H7 (cell line): ENCODE measurements around the gene ZDHHC7. TPM values are rescaled to one million over a fixed set of nuclear protein-coding genes. Genes with fewer than 3 reads are reported as not detected.

Source experiments
- DNase-seq: peaks from one replicate; pipeline ENCODE4 v3.0.0; 2012
- H3K27me3 ChIP-seq: 2 replicates; pipeline ENCODE4 v1.6.0; 2011; ENCODE audit warnings: mild to moderate bottlenecking, low read length; ENCODE audit not compliant: control insufficient read depth, insufficient read depth
- H3K36me3 ChIP-seq: replicated peaks from 2 replicates; pipeline ENCODE4 v1.5.1; 2011; ENCODE audit warnings: low read length; ENCODE audit not compliant: control insufficient read depth, insufficient read depth
- H3K4me3 ChIP-seq: 2 replicates; pipeline ENCODE4 v1.5.1; 2011; ENCODE audit warnings: low read depth, mild to moderate bottlenecking, control low read depth, low read length, moderate library complexity; ENCODE audit not compliant: insufficient read depth
- total RNA-seq: library from RNA; depleted of rRNA; stranded (reverse); fragments of >200 nt; shearing (Covaris generic); gene quantifications from 2 replicates; pipeline ENCODE4 v1.2.3, GENCODE V29; 2014

The ZDHHC7 gene
- total RNA-seq, 1 experiment from 2014 or later: 56.9 TPM

GRCh38 chr16:85002608-85003007 is 8.7 kb downstream of the ZDHHC7 start:
- no peak for DNase-seq

GRCh38 chr16:85002099-85002541 is 9.2 kb downstream of the ZDHHC7 start:
- H3K27me3 ChIP-seq: no peaks in the 10 kb centered on the region
- H3K4me3 ChIP-seq: no peak overlapping the region
- DNase-seq: no peak
- no peaks in the 10 kb centered on the region for H3K36me3 ChIP-seq

More at GRCh38 chr16:85002608-85003007, 8.7 kb downstream of the ZDHHC7 start:
- Histone ChIP-seq H3K4me3 (no peak overlapping the region), H3K36me3 (no peaks in the 10 kb centered on the region; the same call in 1 of the 2 replicates), H3K27me3 (no peaks in the 10 kb centered on the region)

GRCh38 chr16:84999857-85000480 is 11.4 kb downstream of the ZDHHC7 start:
- Histone ChIP-seq H3K4me3 (no peak overlapping the region), H3K27me3 (no peaks in the 10 kb centered on the region), H3K36me3 (peaks cover 1% of the 10 kb centered on the region; the same call in 1 of the 2 replicates)
- DNase-seq: no peak

GRCh38 chr16:84999200-84999599 is 12.1 kb downstream of the ZDHHC7 start:
- Histone ChIP-seq H3K36me3 (peaks cover 6% of the 10 kb centered on the region; the same call in 1 of the 2 replicates), H3K27me3 (no peaks in the 10 kb centered on the region), H3K4me3 (no peak overlapping the region)
- no peak for DNase-seq

GRCh38 chr16:84996365-84996764 is 15.0 kb downstream of the ZDHHC7 start:
- peaks cover 8% of the 10 kb centered on the region for H3K36me3 ChIP-seq
- no peak overlapping the region for H3K4me3 ChIP-seq
- no peaks in the 10 kb centered on the region for H3K27me3 ChIP-seq
- no peak for DNase-seq

- H3K27me3 ChIP-seq: no peaks in the 10 kb centered on the region
These were observed 15.7 kb downstream of the ZDHHC7 start for GRCh38 chr16:84995663-84996062.

GRCh38 chr16:84993926-84994325 is 17.4 kb downstream of the ZDHHC7 start:
- H3K36me3 ChIP-seq: peaks cover 16% of the 10 kb centered on the region

More at GRCh38 chr16:84995663-84996062, 15.7 kb downstream of the ZDHHC7 start:
- DNase-seq: no peak
- Histone ChIP-seq H3K36me3 (peaks cover 8% of the 10 kb centered on the region), H3K4me3 (no peak overlapping the region)

GRCh38 chr16:84992717-84993075 is 18.6 kb downstream of the ZDHHC7 start:
- DNase-seq: no peak
- Histone ChIP-seq H3K27me3 (no peaks in the 10 kb centered on the region), H3K36me3 (peaks cover 20% of the 10 kb centered on the region), H3K4me3 (no peak overlapping the region)

More at GRCh38 chr16:84993926-84994325, 17.4 kb downstream of the ZDHHC7 start:
- Histone ChIP-seq H3K4me3 (no peak overlapping the region), H3K27me3 (no peaks in the 10 kb centered on the region)
- peak; percentile 6 for DNase-seq

GRCh38 chr16:84990782-84991181 is 20.6 kb downstream of the ZDHHC7 start:
- Histone ChIP-seq H3K36me3 (peaks cover 24% of the 10 kb centered on the region), H3K4me3 (no peak overlapping the region), H3K27me3 (no peaks in the 10 kb centered on the region)
- no peak for DNase-seq

GRCh38 chr16:84989749-84990620 is 21.4 kb downstream of the ZDHHC7 start:
- DNase-seq: no peak
- H3K27me3 ChIP-seq: no peaks in the 10 kb centered on the region
- peaks cover 23% of the 10 kb centered on the region for H3K36me3 ChIP-seq

GRCh38 chr16:84988328-84989080 is 22.8 kb downstream of the ZDHHC7 start:
- no peaks in the 10 kb centered on the region for H3K27me3 ChIP-seq
- no peak overlapping the region for H3K4me3 ChIP-seq
- peaks cover 20% of the 10 kb centered on the region for H3K36me3 ChIP-seq
- no peak for DNase-seq

More at GRCh38 chr16:84989749-84990620, 21.4 kb downstream of the ZDHHC7 start:
- no peak overlapping the region for H3K4me3 ChIP-seq

- Histone ChIP-seq H3K27me3 (no peaks in the 10 kb centered on the region), H3K4me3 (no peak overlapping the region), H3K36me3 (peaks cover 23% of the 10 kb centered on the region)
- DNase-seq: no peak
These were observed 24.5 kb downstream of the ZDHHC7 start for GRCh38 chr16:84986879-84987278.

GRCh38 chr16:84986102-84986501 is 25.2 kb downstream of the ZDHHC7 start:
- H3K4me3 ChIP-seq: no peak overlapping the region
- no peaks in the 10 kb centered on the region for H3K27me3 ChIP-seq
- no peak for DNase-seq
- peaks cover 26% of the 10 kb centered on the region for H3K36me3 ChIP-seq
